Pancreas (tissue), 10 donors: ENCODE measurements around the gene CFAP74. TPM values are rescaled to one million over a fixed set of nuclear protein-coding genes. Genes with fewer than 3 reads are reported as not detected.

Source experiments
- ATAC-seq, 4 donors: fragments of 200-7000 bp; cut with Tn5 transposase; one replicate each; pipeline versions ENCODE4 v1.8.0 to v1.9.1; 2020; ENCODE audit warnings: mild to moderate bottlenecking in 4 of 4, moderate library complexity in 4 of 4
- DNase-seq, 6 donors: peaks; one replicate each; pipeline ENCODE4 v3.0.0-alpha.2; 2020
- FAIRE-seq: peaks from 2 replicates; lab custom pipeline; 2012; peaks lifted over from hg19 to GRCh38; lab: Jason Lieb, UNC
- H3K27ac ChIP-seq, 4 donors: fragments of 200-600 bp; sonication (generic); 1 replicate in 3 of 4; 2 replicates in 1 of 4; pipeline versions ENCODE4 v1.5.0 to v1.8.0; 2020
- H3K27me3 ChIP-seq, 4 donors: fragments of 200-600 bp; one replicate each; pipeline ENCODE4 v1.8.0; 2021
- H3K36me3 ChIP-seq, 3 donors: fragments of 200-600 bp; sonication (generic) in 1 of 3; one replicate each; pipeline versions ENCODE4 v1.5.0 to v1.8.0; 2020 to 2021
- H3K4me1 ChIP-seq, 3 donors: fragments of 200-600 bp; one replicate each; pipeline ENCODE4 v1.8.0; 2021
- H3K4me3 ChIP-seq, 4 donors: fragments of 200-600 bp; sonication (generic) in 2 of 4; one replicate each; pipeline versions ENCODE4 v1.5.0 to v1.8.0; 2020 to 2021
- H3K9me3 ChIP-seq, 4 donors: fragments of 200-600 bp; one replicate each; pipeline ENCODE4 v1.8.0; 2021
- WGBS, 2 donors: extraction: QIAGEN DNeasy Blood & Tissue Kit; methylation state at CpG; one replicate each; pipeline ENCODE4 v1.1.7; 2013; 5-methylcytosine and 5-hydroxymethylcytosine counted together
- intact Hi-C, 3 donors: fragments of 100-400 bp; cut with DNase I; formaldehyde crosslinking; loops; one replicate each; pipeline versions ENCODE4 v1.11.1 to v1.14.2; 2022
- polyA plus RNA-seq, 2 donors: library from polyadenylated mRNA; stranded (reverse); fragments of 200-250 nt; gene quantifications; one replicate each; pipeline ENCODE4 v1.2.3, GENCODE V29; 2013
- total RNA-seq, 6 donors: library from RNA; stranded (reverse); fragmentation: NEBNext Ultra II Directional in 4 of 6; extraction: Animal tissue kit (Norgen Biotek cat#: 25700) in 4 of 6; gene quantifications; one replicate each; pipeline versions ENCODE4 v1.2.1 to v1.2.4, GENCODE V29; 2021 to 2023
- TF ChIP-seq, protein P1 (sequence below), 4 donors: fragments of 200-600 bp; sonication (generic) in 3 of 4; IDR thresholded peaks; one replicate each; pipeline versions ENCODE4 v1.5.0 to v1.8.0; 2021; ENCODE audit warnings: antibody characterized with exemption in 4 of 4
- donor health status: healthy with polysubstance abuse.
- donor health status: DM: no; HTN: no; CAD: no; lungs with moderate emphysema.
- donor health status: DM: no; HTN: no; CAD: no.
- donor health status: control.
- donor health status: control.
- donor health status: Bipolar disorder and iron deficiency.
- donor health status: DM: yes; HTN: yes; CAD: no.
- donor health status: DM: no; HTN: no; CAD: no.
- donor health status: DM: no; HTN: no; CAD: no.
- donor health status: DM: yes; HTN: yes; CAD: no.

The CFAP74 gene
- total and polyA plus RNA-seq, 8 donors, result 0.08 to 0.16 TPM; not detected in 6

DNA sequence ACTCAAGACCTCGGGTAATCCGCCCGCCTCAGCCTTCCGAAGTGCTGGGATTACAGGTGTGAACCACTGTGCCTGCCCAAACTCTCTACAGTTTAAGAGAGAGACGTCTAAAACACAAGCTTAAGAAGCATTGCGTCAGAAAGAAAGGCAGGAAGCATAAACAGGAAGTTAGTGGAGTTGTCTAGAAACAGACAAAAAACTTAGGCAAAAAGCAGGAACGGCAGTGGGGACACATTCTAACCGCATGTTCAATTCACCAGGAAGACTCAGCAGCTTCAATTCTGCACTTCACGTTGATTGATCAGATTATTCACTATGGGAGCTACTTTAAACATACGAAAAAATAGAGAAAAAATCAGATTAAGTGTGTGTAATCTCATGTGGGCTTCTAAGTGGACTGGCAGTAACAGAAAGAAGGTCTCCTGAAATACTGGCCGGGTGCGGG, 7.4 kb downstream of the CFAP74 start:
- ATAC-seq (peak in 2 of 4 donors; percentile 35 to 59), DNase-seq (no peak), FAIRE-seq (no peak)
- Histone ChIP-seq H3K36me3 (no peaks in the 10 kb centered on the region), H3K4me3 (no peak overlapping the region), H3K9me3 (no peaks in the 10 kb centered on the region), H3K27ac (no peak overlapping the region), H3K27me3 (no peaks in the 10 kb centered on the region), H3K4me1 (no peaks in the 10 kb centered on the region)
- TF ChIP-seq, protein P1, sequence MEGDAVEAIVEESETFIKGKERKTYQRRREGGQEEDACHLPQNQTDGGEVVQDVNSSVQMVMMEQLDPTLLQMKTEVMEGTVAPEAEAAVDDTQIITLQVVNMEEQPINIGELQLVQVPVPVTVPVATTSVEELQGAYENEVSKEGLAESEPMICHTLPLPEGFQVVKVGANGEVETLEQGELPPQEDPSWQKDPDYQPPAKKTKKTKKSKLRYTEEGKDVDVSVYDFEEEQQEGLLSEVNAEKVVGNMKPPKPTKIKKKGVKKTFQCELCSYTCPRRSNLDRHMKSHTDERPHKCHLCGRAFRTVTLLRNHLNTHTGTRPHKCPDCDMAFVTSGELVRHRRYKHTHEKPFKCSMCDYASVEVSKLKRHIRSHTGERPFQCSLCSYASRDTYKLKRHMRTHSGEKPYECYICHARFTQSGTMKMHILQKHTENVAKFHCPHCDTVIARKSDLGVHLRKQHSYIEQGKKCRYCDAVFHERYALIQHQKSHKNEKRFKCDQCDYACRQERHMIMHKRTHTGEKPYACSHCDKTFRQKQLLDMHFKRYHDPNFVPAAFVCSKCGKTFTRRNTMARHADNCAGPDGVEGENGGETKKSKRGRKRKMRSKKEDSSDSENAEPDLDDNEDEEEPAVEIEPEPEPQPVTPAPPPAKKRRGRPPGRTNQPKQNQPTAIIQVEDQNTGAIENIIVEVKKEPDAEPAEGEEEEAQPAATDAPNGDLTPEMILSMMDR (IDR thresholded peaks at IDR 0.05), result no peak
- WGBS, 2 donors, result 67 to 72% methylated on average over 12 of the region's 12 CpGs
- intact Hi-C loops, result no loop called here

DNA sequence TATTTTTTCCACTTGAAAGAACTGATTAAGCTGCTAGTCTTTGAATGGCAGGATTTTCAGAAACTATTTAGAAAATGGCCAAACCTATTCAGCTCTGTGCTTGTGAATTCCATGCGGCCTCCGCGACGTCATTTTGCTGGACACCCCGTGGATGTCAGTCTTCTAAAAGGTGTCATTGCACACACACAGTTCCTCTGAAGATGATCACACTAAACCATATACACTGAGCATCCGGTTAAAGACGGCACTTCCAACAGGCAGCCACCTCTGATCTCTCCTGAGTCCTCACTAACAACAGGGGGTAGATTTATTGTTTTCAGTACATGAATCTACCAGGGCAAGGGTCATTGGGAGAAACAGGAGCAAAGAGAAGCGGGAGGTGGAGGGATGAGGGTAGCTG, 9.1 kb downstream of the CFAP74 start:
- H3K36me3 ChIP-seq, result no peaks in the 10 kb centered on the region
- ATAC-seq, result no peak
- no peak overlapping the region for H3K4me3 ChIP-seq
- no peak for FAIRE-seq
- H3K4me1 ChIP-seq, result no peaks in the 10 kb centered on the region
- WGBS, 2 donors, result 61 to 64% methylated on average over 8 of the region's 8 CpGs
- H3K27me3 ChIP-seq, result no peaks in the 10 kb centered on the region
- DNase-seq, result no peak
- TF ChIP-seq, protein P1 (IDR thresholded peaks at IDR 0.05), result no peak
- H3K9me3 ChIP-seq, result no peaks in the 10 kb centered on the region
- intact Hi-C loops, result no loop called here
- H3K27ac ChIP-seq, result no peak overlapping the region

GRCh38 chr1:1990222-1990621, 13.4 kb downstream of the CFAP74 start:
- no peak for FAIRE-seq
- peak overlapping the region in 1 of 4 donors; percentile 22 for H3K27ac ChIP-seq
- no peaks in the 10 kb centered on the region for H3K36me3 ChIP-seq
- H3K4me3 ChIP-seq, result no peak overlapping the region
- H3K9me3 ChIP-seq, result no peaks in the 10 kb centered on the region
- TF ChIP-seq, protein P1 (IDR thresholded peaks at IDR 0.05), result no peak
- H3K27me3 ChIP-seq, result peaks cover 0 to 11% (median 0%) of the 10 kb centered on the region in 4 donors
- intact Hi-C loops, result no loop called here
- DNase-seq, result no peak
- WGBS, 2 donors, result 54 to 59% methylated on average over 10 of the region's 10 CpGs
- peak in 2 of 4 donors; percentile 44 to 64 for ATAC-seq
- H3K4me1 ChIP-seq, result no peaks in the 10 kb centered on the region

GRCh38 chr1:1989789-1990188, 13.8 kb downstream of the CFAP74 start:
- intact Hi-C loops, result no loop called here
- H3K4me3 ChIP-seq, result no peak overlapping the region
- DNase-seq (no peak), FAIRE-seq (no peak), ATAC-seq (no peak)
- peaks cover 0 to 11% (median 0%) of the 10 kb centered on the region in 4 donors for H3K27me3 ChIP-seq
- H3K36me3 ChIP-seq, result no peaks in the 10 kb centered on the region
- TF ChIP-seq, protein P1 (IDR thresholded peaks at IDR 0.05), result no peak
- no peaks in the 10 kb centered on the region for H3K9me3 ChIP-seq
- WGBS, 2 donors, result 73 to 83% methylated on average over 9 of the region's 9 CpGs
- H3K27ac ChIP-seq, result peak overlapping the region in 2 of 4 donors; percentile 5 to 22
- H3K4me1 ChIP-seq, result no peaks in the 10 kb centered on the region

GRCh38 chr1:1989102-1989542, 14.5 kb downstream of the CFAP74 start:
- peak in 3 of 4 donors; percentile 38 to 47 (median 41) for ATAC-seq
- no peak for FAIRE-seq
- WGBS, 2 donors, result 16 to 18% methylated on average over 22 of the region's 22 CpGs
- peaks cover 0 to 11% (median 0%) of the 10 kb centered on the region in 4 donors for H3K27me3 ChIP-seq
- TF ChIP-seq, protein P1 (IDR thresholded peaks at IDR 0.05), result no peak
- H3K27ac ChIP-seq, result peak overlapping the region in 1 of 4 donors; percentile 22
- DNase-seq, result peak in 2 of 6 donors; percentile 21 to 57
- no peaks in the 10 kb centered on the region for H3K9me3 ChIP-seq
- H3K4me1 ChIP-seq, result no peaks in the 10 kb centered on the region
- intact Hi-C loops, result no loop called here
- H3K4me3 ChIP-seq, result no peak overlapping the region
- no peaks in the 10 kb centered on the region for H3K36me3 ChIP-seq
